Suprapubic skin (tissue), 4 donors: Measurements from ENCODE around the gene DNAH9. TPM values are rescaled to one million over a fixed set of nuclear protein-coding genes. Genes with fewer than 3 reads are reported as not detected.

Experiments
- DNase-seq, 2 donors: peaks; one replicate each; pipeline ENCODE4 v3.0.0-alpha.2; 2019; ENCODE audit warnings: low spot score in 2 of 2
- H3K27ac ChIP-seq: fragments of 200-600 bp; sonication (generic); one replicate; pipeline ENCODE4 v1.5.1; 2019
- H3K27me3 ChIP-seq: fragments of 200-600 bp; sonication (generic); one replicate; pipeline ENCODE4 v1.5.1; 2019
- H3K36me3 ChIP-seq: fragments of 200-600 bp; sonication (generic); one replicate; pipeline ENCODE4 v1.5.1; 2019
- H3K4me1 ChIP-seq: fragments of 200-600 bp; sonication (generic); one replicate; pipeline ENCODE4 v1.5.1; 2019
- H3K4me3 ChIP-seq: fragments of 200-600 bp; sonication (generic); one replicate; pipeline ENCODE4 v1.5.1; 2019; ENCODE audit warnings: mild to moderate bottlenecking
- H3K9me3 ChIP-seq: fragments of 200-600 bp; sonication (generic); one replicate; pipeline ENCODE4 v1.5.1; 2019
- EP300 ChIP-seq: sonication (generic); formaldehyde crosslinking; IDR thresholded peaks from one replicate; pipeline ENCODE4 v1.6.1; 2017; ENCODE audit warnings: antibody characterized with exemption
- POLR2A ChIP-seq, 2 donors: fragments of 450-650 bp; IDR thresholded peaks; one replicate each; pipeline ENCODE4 v1.6.1; 2017; ENCODE audit warnings: antibody characterized with exemption in 2 of 2, mild to moderate bottlenecking in 2 of 2, moderate library complexity in 2 of 2
- POLR2AphosphoS5 ChIP-seq, 3 donors: sonication (generic); formaldehyde crosslinking; IDR thresholded peaks; one replicate each; pipeline ENCODE4 v1.6.1; 2017; ENCODE audit warnings: antibody characterized with exemption in 3 of 3
- WGBS: methylation state at CpG from one replicate; pipeline ENCODE4 v1.1.5; 2018; 5-methylcytosine and 5-hydroxymethylcytosine counted together
- total RNA-seq, 4 donors: library from RNA; depleted of rRNA; stranded (reverse); fragments of >200 nt; gene quantifications; one replicate each; pipeline ENCODE4 v1.1.0, GENCODE V29; 2016
- TF ChIP-seq, protein P1 (sequence below), 2 donors: fragments of 200-600 bp in 1 of 2; fragments of 450-650 bp in 1 of 2; sonication (generic) in 1 of 2; IDR thresholded peaks; one replicate each; pipeline ENCODE4 v1.5.1; 2016 to 2019; ENCODE audit warnings: antibody characterized with exemption in 2 of 2, mild to moderate bottlenecking in 1 of 2, moderate library complexity in 1 of 2

The DNAH9 gene
- total RNA-seq, 4 donors from 2014 or later = 3.0 to 14.2 (median 4.1) TPM

DNA sequence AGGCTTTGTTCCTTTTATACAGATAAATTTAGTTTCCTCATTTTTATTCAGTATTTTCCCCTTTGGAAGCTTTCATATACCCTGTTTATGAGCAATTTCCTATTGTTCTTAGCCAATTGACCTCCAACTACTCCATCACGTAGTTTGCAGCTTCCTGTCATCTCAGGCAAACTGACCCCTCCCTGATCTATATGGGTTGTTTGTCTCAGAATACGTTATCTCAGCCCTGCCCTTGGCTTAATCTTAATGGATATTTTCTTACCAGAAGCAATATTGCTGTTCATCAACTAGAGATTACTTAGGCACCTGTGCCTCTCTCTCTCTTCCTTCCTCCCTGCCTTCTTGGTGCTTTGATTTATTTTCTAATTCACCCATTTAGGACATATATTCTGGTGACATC, 317.8 kb downstream of the DNAH9 start:
- Histone ChIP-seq H3K27ac (no peak overlapping the region), H3K36me3 (no peaks in the 10 kb centered on the region), H3K4me3 (no peak overlapping the region), H3K9me3 (peaks cover 9% of the 10 kb centered on the region), H3K4me1 (no peaks in the 10 kb centered on the region), H3K27me3 (no peaks in the 10 kb centered on the region)
- TF ChIP-seq POLR2A (IDR thresholded peaks at IDR 0.05) (no peak), EP300 (no peak), POLR2AphosphoS5 (IDR thresholded peaks at IDR 0.05) (no peak)
- TF ChIP-seq, protein P1, sequence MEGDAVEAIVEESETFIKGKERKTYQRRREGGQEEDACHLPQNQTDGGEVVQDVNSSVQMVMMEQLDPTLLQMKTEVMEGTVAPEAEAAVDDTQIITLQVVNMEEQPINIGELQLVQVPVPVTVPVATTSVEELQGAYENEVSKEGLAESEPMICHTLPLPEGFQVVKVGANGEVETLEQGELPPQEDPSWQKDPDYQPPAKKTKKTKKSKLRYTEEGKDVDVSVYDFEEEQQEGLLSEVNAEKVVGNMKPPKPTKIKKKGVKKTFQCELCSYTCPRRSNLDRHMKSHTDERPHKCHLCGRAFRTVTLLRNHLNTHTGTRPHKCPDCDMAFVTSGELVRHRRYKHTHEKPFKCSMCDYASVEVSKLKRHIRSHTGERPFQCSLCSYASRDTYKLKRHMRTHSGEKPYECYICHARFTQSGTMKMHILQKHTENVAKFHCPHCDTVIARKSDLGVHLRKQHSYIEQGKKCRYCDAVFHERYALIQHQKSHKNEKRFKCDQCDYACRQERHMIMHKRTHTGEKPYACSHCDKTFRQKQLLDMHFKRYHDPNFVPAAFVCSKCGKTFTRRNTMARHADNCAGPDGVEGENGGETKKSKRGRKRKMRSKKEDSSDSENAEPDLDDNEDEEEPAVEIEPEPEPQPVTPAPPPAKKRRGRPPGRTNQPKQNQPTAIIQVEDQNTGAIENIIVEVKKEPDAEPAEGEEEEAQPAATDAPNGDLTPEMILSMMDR (IDR thresholded peaks at IDR 0.05) = no peak
- 31% methylated on average over 2 of the region's 2 CpGs for WGBS
- no peak for DNase-seq

DNA sequence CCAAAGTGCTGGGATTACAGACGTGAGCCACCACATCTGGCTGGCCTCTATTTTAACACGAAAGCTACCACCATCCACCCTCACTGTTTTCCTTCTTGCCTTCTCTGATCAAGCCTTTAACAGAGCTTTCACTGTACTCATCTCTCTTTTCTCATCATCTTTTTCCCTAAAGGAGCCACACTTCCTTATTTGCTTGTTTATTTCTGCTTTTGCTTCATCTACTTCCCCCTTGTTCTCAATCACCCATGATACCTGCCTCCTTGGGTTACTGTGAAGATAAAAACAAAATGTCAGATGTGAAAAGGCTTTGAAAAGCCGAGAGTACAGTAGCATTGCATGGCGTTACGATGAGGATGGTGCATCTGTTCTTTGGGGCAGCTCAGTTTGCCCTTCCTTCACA, 319.1 kb downstream of the DNAH9 start:
- TF ChIP-seq POLR2AphosphoS5 (IDR thresholded peaks at IDR 0.05) (no peak), EP300 (no peak), POLR2A (IDR thresholded peaks at IDR 0.05) (no peak)
- TF ChIP-seq, protein P1 (IDR thresholded peaks at IDR 0.05) = no peak
- 87% methylated on average over 5 of the region's 5 CpGs for WGBS
- Histone ChIP-seq H3K9me3 (peaks cover under 1% of the 10 kb centered on the region), H3K4me3 (no peak overlapping the region), H3K27me3 (no peaks in the 10 kb centered on the region), H3K4me1 (no peaks in the 10 kb centered on the region), H3K27ac (no peak overlapping the region), H3K36me3 (no peaks in the 10 kb centered on the region)
- no peak for DNase-seq

DNA sequence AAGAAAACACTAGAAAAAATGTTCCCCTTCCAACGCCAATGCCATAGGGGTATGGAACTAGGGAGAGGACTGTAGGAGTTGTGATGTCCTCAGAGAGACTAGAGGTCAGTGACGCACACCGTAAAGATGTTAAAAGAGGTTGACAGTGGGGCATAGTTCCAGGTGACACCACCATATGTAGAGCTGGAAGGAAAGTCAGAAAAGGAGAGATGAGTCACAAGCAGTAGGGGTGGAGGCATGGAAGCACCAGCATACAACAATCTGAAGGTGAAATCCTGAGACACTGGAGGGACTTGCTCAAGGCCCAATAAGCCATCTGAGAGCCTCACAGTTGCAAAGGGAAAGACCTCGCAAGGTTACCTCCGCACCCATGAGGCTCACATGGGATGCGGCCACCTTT, 323.0 kb downstream of the DNAH9 start:
- Histone ChIP-seq H3K4me3 (no peak overlapping the region), H3K36me3 (no peaks in the 10 kb centered on the region), H3K4me1 (no peaks in the 10 kb centered on the region), H3K27me3 (no peaks in the 10 kb centered on the region), H3K9me3 (no peaks in the 10 kb centered on the region), H3K27ac (no peak overlapping the region)
- WGBS = 92% methylated on average over 6 of the region's 6 CpGs
- TF ChIP-seq, protein P1 (IDR thresholded peaks at IDR 0.05) = no peak
- no peak for TF ChIP-seq EP300
- TF ChIP-seq POLR2AphosphoS5 (IDR thresholded peaks at IDR 0.05) = no peak
- no peak for TF ChIP-seq POLR2A (IDR thresholded peaks at IDR 0.05)
- DNase-seq = no peak

DNA sequence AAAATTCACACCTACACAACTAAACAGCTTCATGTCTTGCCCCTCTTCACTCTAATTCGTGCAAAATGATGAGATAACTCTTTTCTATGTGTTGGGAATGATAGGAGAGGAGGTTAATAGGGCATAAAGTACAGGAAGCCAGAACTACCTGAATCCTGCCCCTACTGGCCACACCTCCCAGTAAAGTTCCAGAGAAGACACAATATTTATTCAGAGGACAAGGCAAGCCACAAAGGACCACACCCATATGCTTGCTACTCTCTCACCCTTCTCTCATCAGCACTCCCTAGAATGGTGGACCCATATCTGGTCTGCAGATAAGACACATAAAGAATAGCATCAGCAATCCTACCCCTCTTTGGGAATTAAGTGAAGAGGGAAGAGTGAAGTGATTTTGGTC, 324.4 kb downstream of the DNAH9 start:
- Histone ChIP-seq H3K4me3 (no peak overlapping the region), H3K27ac (no peak overlapping the region), H3K36me3 (no peaks in the 10 kb centered on the region), H3K9me3 (no peaks in the 10 kb centered on the region), H3K4me1 (no peaks in the 10 kb centered on the region), H3K27me3 (no peaks in the 10 kb centered on the region)
- 95% methylated on average over 1 of the region's 1 CpG for WGBS
- TF ChIP-seq POLR2AphosphoS5 (IDR thresholded peaks at IDR 0.05) (no peak), POLR2A (IDR thresholded peaks at IDR 0.05) (no peak)
- DNase-seq = no peak

DNA sequence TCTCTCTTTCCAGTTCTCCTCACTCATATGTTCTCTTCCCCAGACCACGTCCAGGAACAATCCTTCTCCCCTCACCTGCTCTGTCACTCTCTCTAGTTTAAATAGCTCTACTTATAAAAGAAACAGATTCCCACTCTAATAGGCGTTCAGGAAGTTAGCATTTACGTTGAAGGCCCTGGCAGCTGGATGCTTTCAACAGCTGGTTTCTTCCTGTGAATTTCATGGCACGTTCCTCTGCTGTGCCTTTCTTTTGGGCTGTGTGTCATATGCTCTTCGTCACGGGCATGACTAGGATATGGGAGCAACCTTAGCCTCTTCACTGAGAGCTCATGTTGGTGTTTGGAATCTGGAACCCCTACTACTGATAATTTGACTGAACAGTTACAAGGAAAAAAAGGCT, 325.8 kb downstream of the DNAH9 start:
- Histone ChIP-seq H3K27me3 (no peaks in the 10 kb centered on the region), H3K27ac (no peak overlapping the region), H3K4me3 (no peak overlapping the region), H3K36me3 (no peaks in the 10 kb centered on the region), H3K4me1 (no peaks in the 10 kb centered on the region), H3K9me3 (no peaks in the 10 kb centered on the region)
- WGBS = 76% methylated on average over 6 of the region's 6 CpGs
- TF ChIP-seq, protein P1 (IDR thresholded peaks at IDR 0.05) = no peak
- TF ChIP-seq POLR2AphosphoS5 (IDR thresholded peaks at IDR 0.05) (no peak), EP300 (no peak), POLR2A (IDR thresholded peaks at IDR 0.05) (no peak)
- DNase-seq = no peak
